Measurements from ENCODE around the gene CACNB3. TPM values are rescaled to one million over a fixed set of nuclear protein-coding genes. Genes with fewer than 3 reads are reported as not detected.

Gene CACNB3
- total RNA-seq, 1 donor from 2014 or later, result 36.1 TPM

DNA sequence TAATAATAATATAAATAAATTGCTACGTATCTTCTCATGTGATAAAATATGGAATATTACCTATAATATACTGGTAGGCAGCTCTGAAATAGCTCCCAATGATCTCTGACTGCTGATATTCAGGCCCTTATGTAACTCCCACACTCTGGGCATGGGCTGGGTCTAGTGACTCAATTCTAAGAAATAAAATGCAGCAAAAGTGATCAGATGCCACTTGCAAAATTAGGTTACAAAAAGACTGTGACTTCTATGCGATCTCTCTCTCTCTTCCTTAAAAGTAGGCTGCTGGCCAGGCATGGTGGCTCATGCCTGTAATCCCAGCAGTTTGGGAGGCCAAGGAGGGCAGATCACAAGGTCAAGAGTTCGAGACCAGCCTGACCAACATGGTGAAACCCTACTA, 10.3 kb upstream of the CACNB3 start:
- Histone ChIP-seq H3K27ac (no peak overlapping the region), H3K9me3 (no peaks in the 10 kb centered on the region), H3K4me3 (no peak overlapping the region), H3K4me1 (peaks cover 28% of the 10 kb centered on the region), H3K36me3 (no peaks in the 10 kb centered on the region), H3K27me3 (no peaks in the 10 kb centered on the region)
- TF ChIP-seq POLR2A (IDR thresholded peaks at IDR 0.05), result no peak
- no peak for TF ChIP-seq CTCF (IDR thresholded peaks at IDR 0.05)
- no peak for TF ChIP-seq POLR2AphosphoS5 (IDR thresholded peaks at IDR 0.05; ENCODE audit: insufficient read depth in 1 of 2, low read depth in 1 of 2)
- intact Hi-C loops (cut with DNase I), result no loop called here
- no peak for DNase-seq (ENCODE audit: extremely low spot score in 2 of 2)

- H3K27ac ChIP-seq, result peak overlapping the region; percentile 95
- intact Hi-C loops (cut with DNase I), result no loop called here
These were observed 7.3 kb upstream of the CACNB3 start for GRCh38 chr12:48810903-48811431.

DNA sequence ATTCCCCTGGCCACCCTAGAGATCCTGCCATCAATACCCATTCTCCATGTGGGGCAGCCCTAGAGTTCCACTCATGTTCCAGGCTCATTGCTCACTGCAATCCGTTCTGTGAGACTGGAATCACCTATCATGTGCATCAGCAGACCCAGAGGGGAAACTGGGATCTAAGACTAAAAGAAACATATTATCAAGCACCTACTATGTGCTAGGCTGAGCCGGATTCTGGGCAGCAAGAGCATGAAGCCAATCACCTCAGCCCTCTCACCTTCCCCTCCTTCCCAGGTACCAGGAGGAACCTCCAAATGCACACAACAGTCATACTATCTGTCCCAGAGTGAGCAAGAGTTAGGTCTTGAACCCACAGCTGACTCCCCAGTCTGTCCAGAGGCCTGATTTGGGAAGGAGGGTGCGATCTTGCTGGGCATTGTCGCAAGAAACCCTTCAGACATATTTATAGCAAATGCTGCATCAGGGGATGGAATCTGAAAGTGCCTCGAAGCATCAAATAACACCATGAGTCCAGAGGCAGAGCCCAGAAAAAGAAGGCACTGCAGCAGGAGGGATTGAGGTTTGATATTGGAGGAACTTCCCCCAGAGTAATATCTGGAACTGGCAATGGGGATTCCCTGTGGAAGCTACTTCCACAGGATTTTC, 6.7 kb upstream of the CACNB3 start:
- Histone ChIP-seq H3K4me3 (no peak overlapping the region), H3K36me3 (no peaks in the 10 kb centered on the region), H3K4me1 (peaks cover 53% of the 10 kb centered on the region), H3K27me3 (no peaks in the 10 kb centered on the region), H3K9me3 (no peaks in the 10 kb centered on the region), H3K27ac (peak overlapping the region; percentile 95)
- TF ChIP-seq POLR2AphosphoS5 (IDR thresholded peaks at IDR 0.05; ENCODE audit: insufficient read depth in 1 of 2, low read depth in 1 of 2), result no peak
- no peak for TF ChIP-seq POLR2A (IDR thresholded peaks at IDR 0.05)
- no peak for TF ChIP-seq CTCF (IDR thresholded peaks at IDR 0.05)
- no peak for DNase-seq (ENCODE audit: extremely low spot score in 2 of 2)
- intact Hi-C loops (cut with DNase I), result no loop called here

More at GRCh38 chr12:48810903-48811431, 7.3 kb upstream of the CACNB3 start:
- DNase-seq (ENCODE audit: extremely low spot score in 2 of 2), result no peak
- H3K36me3 ChIP-seq, result no peaks in the 10 kb centered on the region
- no peak overlapping the region for H3K4me3 ChIP-seq
- H3K27me3 ChIP-seq, result no peaks in the 10 kb centered on the region
- H3K9me3 ChIP-seq, result no peaks in the 10 kb centered on the region
- TF ChIP-seq CTCF (IDR thresholded peaks at IDR 0.05) (no peak), POLR2AphosphoS5 (IDR thresholded peaks at IDR 0.05; ENCODE audit: insufficient read depth in 1 of 2, low read depth in 1 of 2) (peak in 1 of 2 donors; percentile 19)
- H3K4me1 ChIP-seq, result peaks cover 47% of the 10 kb centered on the region

DNA sequence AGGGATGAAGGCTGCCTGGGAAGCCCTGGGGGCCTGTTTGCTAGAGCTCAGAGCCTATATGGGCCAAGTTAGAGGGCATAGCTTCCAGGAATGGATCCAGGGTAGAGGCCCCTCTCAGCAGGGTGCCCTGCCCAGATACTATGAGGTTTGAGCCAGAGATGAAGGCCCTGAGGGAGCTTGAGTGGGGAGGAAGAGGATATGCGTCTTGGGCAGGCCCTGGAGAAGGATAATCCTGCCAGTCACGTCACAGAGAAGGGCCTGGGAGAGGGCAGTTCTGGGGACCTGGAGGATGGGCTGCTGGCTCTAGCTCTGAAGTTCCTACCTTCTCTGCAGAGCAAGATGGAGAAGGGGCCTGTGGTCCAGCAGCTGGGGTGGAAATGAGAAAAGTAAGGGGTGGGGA, 5.9 kb upstream of the CACNB3 start:
- TF ChIP-seq POLR2AphosphoS5 (IDR thresholded peaks at IDR 0.05; ENCODE audit: insufficient read depth in 1 of 2, low read depth in 1 of 2) (no peak), POLR2A (IDR thresholded peaks at IDR 0.05) (no peak), CTCF (IDR thresholded peaks at IDR 0.05) (no peak)
- Histone ChIP-seq H3K4me3 (no peak overlapping the region), H3K27me3 (no peaks in the 10 kb centered on the region), H3K27ac (peak overlapping the region; percentile 95), H3K9me3 (no peaks in the 10 kb centered on the region), H3K4me1 (peaks cover 62% of the 10 kb centered on the region), H3K36me3 (no peaks in the 10 kb centered on the region)
- no peak for DNase-seq (ENCODE audit: extremely low spot score in 2 of 2)
- intact Hi-C loops (cut with DNase I), result no loop called here

Measured in vagina (tissue), 2 donors.